Trophoblast cell (in vitro differentiated cells and primary cell): ENCODE results near the gene ADORA1.
A peak's percentile ranks its signal among the peaks of the same experiment; 100 is the strongest.

ENCODE experiments used
- DNase-seq, 2 donors: peaks; one replicate each; pipeline ENCODE4 v3.0.0-alpha.2; 2016
- H2AFZ ChIP-seq: 2 replicates; pipeline ENCODE4 v1.6.1; 2013; ENCODE audit warnings: low read length, moderate library complexity, mild to moderate bottlenecking; ENCODE audit not compliant: insufficient read depth, poor library complexity
- H2AK5ac ChIP-seq: 2 replicates; pipeline ENCODE4 v1.6.1; 2013; ENCODE audit warnings: mild to moderate bottlenecking, low read length
- H2BK120ac ChIP-seq: 2 replicates; pipeline ENCODE4 v1.6.1; 2013; ENCODE audit warnings: low read length, mild to moderate bottlenecking, moderate library complexity; ENCODE audit not compliant: insufficient read depth, poor library complexity
- H2BK12ac ChIP-seq: 2 replicates; pipeline ENCODE4 v1.6.1; 2013; ENCODE audit warnings: mild to moderate bottlenecking, low read length, moderate library complexity
- H2BK5ac ChIP-seq: 2 replicates; pipeline ENCODE4 v1.6.1; 2013; ENCODE audit warnings: low read length, low read depth, moderate library complexity, mild to moderate bottlenecking; ENCODE audit not compliant: poor library complexity
- H3K14ac ChIP-seq: 2 replicates; pipeline ENCODE4 v1.6.1; 2013; ENCODE audit warnings: mild to moderate bottlenecking, low read length
- H3K18ac ChIP-seq: 2 replicates; pipeline ENCODE4 v1.6.1; 2013; ENCODE audit warnings: mild to moderate bottlenecking, low read length
- H3K23ac ChIP-seq: 2 replicates; pipeline ENCODE4 v1.6.1; 2013; ENCODE audit warnings: low read length
- H3K27ac ChIP-seq: 2 replicates; pipeline ENCODE4 v1.5.1; 2013; ENCODE audit warnings: low read depth, mild to moderate bottlenecking, inconsistent platforms, low read length, moderate library complexity
- H3K27me3 ChIP-seq: 2 replicates; pipeline ENCODE4 v1.6.1; 2013; ENCODE audit warnings: inconsistent platforms, mild to moderate bottlenecking, low read length, moderate library complexity; ENCODE audit not compliant: insufficient read depth
- H3K36me3 ChIP-seq, 2 experiments: 1 replicate in 1 of 2; 2 replicates in 1 of 2; pipeline ENCODE4 v1.6.1; 2013; ENCODE audit warnings: low read length in 2 of 2, mild to moderate bottlenecking in 2 of 2, moderate library complexity in 1 of 2; ENCODE audit not compliant: insufficient read depth in 2 of 2, control insufficient read depth in 1 of 2
- H3K4ac ChIP-seq: 2 replicates; pipeline ENCODE4 v1.6.1; 2013; ENCODE audit warnings: low read depth, mild to moderate bottlenecking, low read length, moderate library complexity
- H3K4me1 ChIP-seq, 2 experiments: 1 replicate in 1 of 2; 2 replicates in 1 of 2; pipeline ENCODE4 v1.6.1; 2013; ENCODE audit warnings: low read length in 2 of 2, mild to moderate bottlenecking in 2 of 2, moderate library complexity in 1 of 2; ENCODE audit not compliant: insufficient read depth in 2 of 2, control insufficient read depth in 1 of 2
- H3K4me2 ChIP-seq: 2 replicates; pipeline ENCODE4 v1.6.1; 2013; ENCODE audit warnings: inconsistent platforms, mild to moderate bottlenecking, low read length, moderate library complexity
- H3K4me3 ChIP-seq: 2 replicates; pipeline ENCODE4 v1.5.1; 2013; ENCODE audit warnings: mild to moderate bottlenecking, low read depth, low read length, inconsistent platforms
- H3K79me1 ChIP-seq: one replicate; pipeline ENCODE4 v1.6.1; 2013; ENCODE audit warnings: low read length
- H3K79me2 ChIP-seq: 2 replicates; pipeline ENCODE4 v1.6.1; 2013; ENCODE audit warnings: low read length, mild to moderate bottlenecking; ENCODE audit not compliant: control insufficient read depth, insufficient read depth, poor library complexity
- H3K9ac ChIP-seq: 2 replicates; pipeline ENCODE4 v1.6.1; 2013; ENCODE audit warnings: mild to moderate bottlenecking, low read length
- H3K9me3 ChIP-seq: 2 replicates; pipeline ENCODE4 v1.6.1; 2013; ENCODE audit warnings: low read depth, mild to moderate bottlenecking, control low read depth, inconsistent platforms, low read length; ENCODE audit not compliant: insufficient read depth
- H4K12ac ChIP-seq: 2 replicates; pipeline ENCODE4 v1.6.1; 2013; ENCODE audit warnings: low read depth, mild to moderate bottlenecking, low read length, moderate library complexity
- H4K8ac ChIP-seq: 2 replicates; pipeline ENCODE4 v1.6.1; 2013; ENCODE audit warnings: low read depth, mild to moderate bottlenecking, low read length, moderate library complexity
- H4K91ac ChIP-seq: one replicate; pipeline ENCODE4 v1.6.1; 2013; ENCODE audit warnings: low read depth, mild to moderate bottlenecking, low read length, moderate library complexity
- WGBS: extraction: QIAGEN DNeasy Blood & Tissue Kit; methylation state at CpG from one replicate; pipeline ENCODE4 v1.1.7; 2013; ENCODE audit warnings: missing lambda C conversion rate; ENCODE audit not compliant: insufficient read length, insufficient coverage; ENCODE audit errors: extremely low coverage; 5-methylcytosine and 5-hydroxymethylcytosine counted together

ADORA1 gene

GRCh38 chr1:203143641-203144040 lies 16.1 kb downstream of the ADORA1 start:
- H2BK5ac ChIP-seq, result no peak overlapping the region
- H3K4me1 ChIP-seq, result peaks cover 9 to 12% of the 10 kb centered on the region in 2 experiments
- H3K27ac ChIP-seq, result no peak overlapping the region
- H4K8ac ChIP-seq, result no peak overlapping the region
- H3K14ac ChIP-seq, result no peak overlapping the region
- no peaks in the 10 kb centered on the region for H3K79me2 ChIP-seq
- no peak overlapping the region for H2BK12ac ChIP-seq
- no peak overlapping the region for H4K91ac ChIP-seq
- no peaks in the 10 kb centered on the region for H3K36me3 ChIP-seq
- no peak overlapping the region for H3K18ac ChIP-seq
- no peak overlapping the region for H3K4ac ChIP-seq
- H3K23ac ChIP-seq, result no peak overlapping the region
- no peak overlapping the region for H2BK120ac ChIP-seq
- no peak overlapping the region for H3K4me3 ChIP-seq
- H3K9ac ChIP-seq, result no peak overlapping the region
- WGBS, result no CpG with 5 or more reads among the region's 11 CpGs
- no peak for DNase-seq
- no peaks in the 10 kb centered on the region for H3K27me3 ChIP-seq
- H3K79me1 ChIP-seq, result no peaks in the 10 kb centered on the region
- no peak overlapping the region for H3K4me2 ChIP-seq
- H2AFZ ChIP-seq, result no peak overlapping the region
- no peak overlapping the region for H2AK5ac ChIP-seq
- H3K9me3 ChIP-seq, result peaks cover 2% of the 10 kb centered on the region
- no peak overlapping the region for H4K12ac ChIP-seq

GRCh38 chr1:203144661-203145060 lies 17.1 kb downstream of the ADORA1 start:
- no peak for DNase-seq
- peaks cover 2% of the 10 kb centered on the region for H3K9me3 ChIP-seq
- H3K23ac ChIP-seq, result no peak overlapping the region

GRCh38 chr1:203145321-203146041 lies 18.0 kb downstream of the ADORA1 start:
- Histone ChIP-seq H3K9ac (no peak overlapping the region), H4K12ac (no peak overlapping the region), H3K79me1 (no peaks in the 10 kb centered on the region), H3K9me3 (peaks cover 2% of the 10 kb centered on the region), H2BK120ac (no peak overlapping the region), H3K23ac (no peak overlapping the region), H2BK12ac (peak overlapping the region; percentile 21), H3K4me2 (no peak overlapping the region), H3K4me1 (peaks cover 9 to 12% of the 10 kb centered on the region in 2 experiments), H3K18ac (no peak overlapping the region), H4K8ac (no peak overlapping the region), H3K4me3 (no peak overlapping the region), H3K27me3 (no peaks in the 10 kb centered on the region), H2AK5ac (no peak overlapping the region), H4K91ac (no peak overlapping the region), H2AFZ (no peak overlapping the region), H3K36me3 (no peaks in the 10 kb centered on the region), H3K79me2 (no peaks in the 10 kb centered on the region), H3K14ac (no peak overlapping the region), H2BK5ac (no peak overlapping the region), H3K27ac (no peak overlapping the region), H3K4ac (no peak overlapping the region)
- WGBS, result no CpG with 5 or more reads among the region's 13 CpGs
- no peak for DNase-seq

More at GRCh38 chr1:203144661-203145060, 17.1 kb downstream of the ADORA1 start:
- Histone ChIP-seq H3K4me3 (no peak overlapping the region), H4K12ac (no peak overlapping the region), H2AFZ (no peak overlapping the region), H3K14ac (no peak overlapping the region), H4K91ac (no peak overlapping the region), H3K27ac (no peak overlapping the region), H3K4ac (no peak overlapping the region), H3K9ac (no peak overlapping the region), H3K36me3 (no peaks in the 10 kb centered on the region), H3K4me2 (no peak overlapping the region), H3K79me1 (no peaks in the 10 kb centered on the region), H2BK120ac (no peak overlapping the region), H2BK5ac (no peak overlapping the region), H3K79me2 (no peaks in the 10 kb centered on the region), H2BK12ac (no peak overlapping the region), H3K27me3 (no peaks in the 10 kb centered on the region), H2AK5ac (no peak overlapping the region), H4K8ac (no peak overlapping the region), H3K18ac (no peak overlapping the region), H3K4me1 (peaks cover 9 to 12% of the 10 kb centered on the region in 2 experiments)
- WGBS, result no CpG with 5 or more reads among the region's 6 CpGs

GRCh38 chr1:203146042-203146369 lies 18.5 kb downstream of the ADORA1 start:
- no peak overlapping the region for H2BK5ac ChIP-seq
- no CpG with 5 or more reads among the region's 2 CpGs for WGBS

More at GRCh38 chr1:203146042-203146369, 18.5 kb downstream of the ADORA1 start:
- Histone ChIP-seq H2AFZ (no peak overlapping the region), H2BK120ac (no peak overlapping the region), H2AK5ac (no peak overlapping the region), H3K79me2 (no peaks in the 10 kb centered on the region), H4K12ac (no peak overlapping the region), H4K91ac (no peak overlapping the region), H3K18ac (no peak overlapping the region), H3K9ac (no peak overlapping the region), H3K36me3 (no peaks in the 10 kb centered on the region), H3K4me1 (peaks cover 9 to 10% of the 10 kb centered on the region in 2 experiments), H3K4me2 (no peak overlapping the region), H3K14ac (no peak overlapping the region), H4K8ac (no peak overlapping the region), H3K27me3 (no peaks in the 10 kb centered on the region), H2BK12ac (no peak overlapping the region), H3K4me3 (no peak overlapping the region), H3K4ac (no peak overlapping the region), H3K9me3 (peaks cover 2% of the 10 kb centered on the region), H3K27ac (no peak overlapping the region), H3K23ac (no peak overlapping the region), H3K79me1 (no peaks in the 10 kb centered on the region)
- no peak for DNase-seq
